Astrocyte (in vitro differentiated cells and primary cell): Measurements from ENCODE around the gene FGGY. TPM values are rescaled to one million over a fixed set of nuclear protein-coding genes. Genes with fewer than 3 reads are reported as not detected.

ENCODE experiments used
- DNase-seq: peaks from one replicate; pipeline ENCODE4 v3.0.0-alpha.2; 2010; ENCODE audit warnings: low read depth
- FAIRE-seq: peaks from 2 replicates; lab custom pipeline; 2011; peaks lifted over from hg19 to GRCh38; lab: Jason Lieb, UNC
- H2AFZ ChIP-seq: 2 replicates; pipeline ENCODE4 v1.6.0; 2012; ENCODE audit warnings: low read depth, low read length, inconsistent platforms
- H3K27ac ChIP-seq: 2 replicates; pipeline ENCODE4 v1.5.1; 2011; ENCODE audit warnings: low read depth, low read length, inconsistent platforms
- H3K27me3 ChIP-seq: 2 replicates; pipeline ENCODE4 v1.6.0; 2011; ENCODE audit warnings: low read length, inconsistent platforms; ENCODE audit not compliant: insufficient read depth
- H3K36me3 ChIP-seq: 2 replicates; pipeline ENCODE4 v1.5.1; 2011; ENCODE audit warnings: low read length, inconsistent platforms; ENCODE audit not compliant: insufficient read depth
- H3K4me1 ChIP-seq: 2 replicates; pipeline ENCODE4 v1.5.1; 2011; ENCODE audit warnings: low read length, inconsistent platforms; ENCODE audit not compliant: insufficient read depth
- H3K4me2 ChIP-seq: 2 replicates; pipeline ENCODE4 v1.6.0; 2012; ENCODE audit warnings: low read length, inconsistent platforms
- H3K4me3 ChIP-seq: 2 replicates; pipeline ENCODE4 v1.5.1; 2011; ENCODE audit warnings: low read depth, mild to moderate bottlenecking, low read length, inconsistent platforms; ENCODE audit not compliant: insufficient read depth
- H3K79me2 ChIP-seq: 2 replicates; pipeline ENCODE4 v1.6.0; 2012; ENCODE audit warnings: mild to moderate bottlenecking, low read length, inconsistent platforms; ENCODE audit not compliant: insufficient read depth
- H3K9ac ChIP-seq: 2 replicates; pipeline ENCODE4 v1.6.0; 2012; ENCODE audit warnings: mild to moderate bottlenecking, low read length, inconsistent platforms
- H3K9me3 ChIP-seq: 2 replicates; pipeline ENCODE4 v1.5.1; 2012; ENCODE audit warnings: low read depth, mild to moderate bottlenecking, low read length, inconsistent platforms; ENCODE audit not compliant: insufficient read depth
- H4K20me1 ChIP-seq: 2 replicates; pipeline ENCODE4 v1.6.0; 2012; ENCODE audit warnings: low read length, inconsistent platforms; ENCODE audit not compliant: insufficient read depth
- H3K27ac Mint-ChIP-seq: one replicate; pipeline ENCODE4 v1.8.0; 2021; ENCODE audit warnings: mild to moderate bottlenecking, mixed read lengths; ENCODE audit not compliant: unreplicated experiment
- H3K27me3 Mint-ChIP-seq: one replicate; pipeline ENCODE4 v1.8.0; 2021; ENCODE audit warnings: low read depth, mixed read lengths; ENCODE audit not compliant: unreplicated experiment
- H3K36me3 Mint-ChIP-seq: one replicate; pipeline ENCODE4 v1.8.0; 2021; ENCODE audit warnings: low read depth, mixed read lengths; ENCODE audit not compliant: unreplicated experiment
- H3K4me1 Mint-ChIP-seq: one replicate; pipeline ENCODE4 v1.8.0; 2021; ENCODE audit warnings: low read depth, mixed read lengths; ENCODE audit not compliant: unreplicated experiment
- H3K4me3 Mint-ChIP-seq: one replicate; pipeline ENCODE4 v1.8.0; 2021; ENCODE audit warnings: mild to moderate bottlenecking, moderate library complexity, mixed read lengths; ENCODE audit not compliant: unreplicated experiment
- H3K9me3 Mint-ChIP-seq: one replicate; pipeline ENCODE4 v1.8.0; 2021; ENCODE audit warnings: mild to moderate bottlenecking, mixed read lengths; ENCODE audit not compliant: unreplicated experiment
- EZH2 ChIP-seq: IDR thresholded peaks from 2 replicates; pipeline ENCODE4 v1.6.1; 2012; ENCODE audit warnings: mild to moderate bottlenecking, low read length, inconsistent platforms; ENCODE audit not compliant: insufficient read depth
- total RNA-seq: library from RNA; stranded (reverse); gene quantifications from 2 replicates; pipeline ENCODE4 v1.2.1, GENCODE V29; 2021
- TF ChIP-seq, protein P1 (sequence below): IDR thresholded peaks from 2 replicates; pipeline ENCODE4 v1.5.1; 2011; ENCODE audit warnings: low read depth, mild to moderate bottlenecking, inconsistent platforms, low read length, moderate library complexity; ENCODE audit not compliant: insufficient read depth

Gene FGGY
- total RNA-seq, 1 donor from 2014 or later: 6.8 TPM

DNA sequence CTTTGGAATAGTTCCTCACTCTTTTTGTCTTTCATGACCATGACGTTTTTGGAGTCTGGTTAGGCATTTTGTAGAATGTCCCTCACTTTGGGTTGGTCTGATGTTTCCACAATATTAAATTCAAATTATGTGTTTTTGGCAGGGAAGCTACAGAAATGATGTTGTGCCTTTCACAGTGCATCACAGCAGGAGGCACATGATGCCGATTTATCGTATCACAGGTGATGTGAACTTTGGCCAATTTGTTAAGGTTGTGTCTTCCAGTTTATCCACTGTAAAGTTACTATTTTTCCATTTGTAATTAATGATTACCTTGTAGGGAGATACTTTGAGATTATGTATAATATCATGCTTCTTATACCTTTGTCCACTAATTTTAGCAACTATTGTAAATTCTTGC, 114.3 kb downstream of the FGGY start:
- Histone ChIP-seq H3K4me1 (no peaks in the 10 kb centered on the region), H3K36me3 (no peaks in the 10 kb centered on the region), H3K9ac (no peak overlapping the region), H3K27me3 (no peaks in the 10 kb centered on the region), H2AFZ (no peak overlapping the region), H3K4me2 (no peak overlapping the region), H4K20me1 (no peaks in the 10 kb centered on the region), H3K79me2 (no peaks in the 10 kb centered on the region), H3K27ac (no peak overlapping the region), H3K4me3 (no peak overlapping the region), H3K9me3 (no peaks in the 10 kb centered on the region)
- Mint-ChIP-seq H3K4me1 (peaks cover 21% of the 10 kb centered on the region), H3K27me3 (no peaks in the 10 kb centered on the region), H3K9me3 (peaks cover 6% of the 10 kb centered on the region), H3K4me3 (no peak overlapping the region), H3K36me3 (peaks cover 2% of the 10 kb centered on the region), H3K27ac (no peak overlapping the region)
- FAIRE-seq (peak; percentile 32), DNase-seq (no peak)
- no peak for TF ChIP-seq EZH2
- TF ChIP-seq, protein P1, sequence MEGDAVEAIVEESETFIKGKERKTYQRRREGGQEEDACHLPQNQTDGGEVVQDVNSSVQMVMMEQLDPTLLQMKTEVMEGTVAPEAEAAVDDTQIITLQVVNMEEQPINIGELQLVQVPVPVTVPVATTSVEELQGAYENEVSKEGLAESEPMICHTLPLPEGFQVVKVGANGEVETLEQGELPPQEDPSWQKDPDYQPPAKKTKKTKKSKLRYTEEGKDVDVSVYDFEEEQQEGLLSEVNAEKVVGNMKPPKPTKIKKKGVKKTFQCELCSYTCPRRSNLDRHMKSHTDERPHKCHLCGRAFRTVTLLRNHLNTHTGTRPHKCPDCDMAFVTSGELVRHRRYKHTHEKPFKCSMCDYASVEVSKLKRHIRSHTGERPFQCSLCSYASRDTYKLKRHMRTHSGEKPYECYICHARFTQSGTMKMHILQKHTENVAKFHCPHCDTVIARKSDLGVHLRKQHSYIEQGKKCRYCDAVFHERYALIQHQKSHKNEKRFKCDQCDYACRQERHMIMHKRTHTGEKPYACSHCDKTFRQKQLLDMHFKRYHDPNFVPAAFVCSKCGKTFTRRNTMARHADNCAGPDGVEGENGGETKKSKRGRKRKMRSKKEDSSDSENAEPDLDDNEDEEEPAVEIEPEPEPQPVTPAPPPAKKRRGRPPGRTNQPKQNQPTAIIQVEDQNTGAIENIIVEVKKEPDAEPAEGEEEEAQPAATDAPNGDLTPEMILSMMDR: no peak

- no peaks in the 10 kb centered on the region for H3K79me2 ChIP-seq
- no peaks in the 10 kb centered on the region for H3K36me3 ChIP-seq
- H2AFZ ChIP-seq: no peak overlapping the region
- no peaks in the 10 kb centered on the region for H3K27me3 ChIP-seq
- Mint-ChIP-seq H3K36me3 (peaks cover 2% of the 10 kb centered on the region), H3K9me3 (peaks cover 8% of the 10 kb centered on the region), H3K27me3 (no peaks in the 10 kb centered on the region), H3K4me3 (no peak overlapping the region), H3K27ac (no peak overlapping the region), H3K4me1 (peaks cover 28% of the 10 kb centered on the region)
- DNase-seq (no peak), FAIRE-seq (no peak)
- TF ChIP-seq, protein P1: no peak
- TF ChIP-seq EZH2: no peak
- no peaks in the 10 kb centered on the region for H4K20me1 ChIP-seq
- H3K27ac ChIP-seq: no peak overlapping the region
- H3K4me1 ChIP-seq: no peaks in the 10 kb centered on the region
- H3K4me2 ChIP-seq: no peak overlapping the region
- no peaks in the 10 kb centered on the region for H3K9me3 ChIP-seq
- H3K9ac ChIP-seq: no peak overlapping the region
- no peak overlapping the region for H3K4me3 ChIP-seq
These were observed 115.9 kb downstream of the FGGY start for GRCh38 chr1:59412718-59413326.

- H3K4me1 Mint-ChIP-seq: peaks cover 32% of the 10 kb centered on the region
- no peaks in the 10 kb centered on the region for H3K27me3 Mint-ChIP-seq
These were observed 116.4 kb downstream of the FGGY start for GRCh38 chr1:59413327-59413720.

More at GRCh38 chr1:59413327-59413720, 116.4 kb downstream of the FGGY start:
- no peak for FAIRE-seq
- H3K79me2 ChIP-seq: no peaks in the 10 kb centered on the region
- H2AFZ ChIP-seq: no peak overlapping the region
- no peak overlapping the region for H3K4me3 ChIP-seq
- peak; percentile 9 for DNase-seq
- Mint-ChIP-seq H3K4me3 (no peak overlapping the region), H3K9me3 (peaks cover 8% of the 10 kb centered on the region), H3K36me3 (peaks cover 2% of the 10 kb centered on the region), H3K27ac (no peak overlapping the region)
- no peak overlapping the region for H3K9ac ChIP-seq
- H3K27ac ChIP-seq: no peak overlapping the region
- H3K36me3 ChIP-seq: no peaks in the 10 kb centered on the region
- H4K20me1 ChIP-seq: no peaks in the 10 kb centered on the region
- H3K4me2 ChIP-seq: no peak overlapping the region
- H3K27me3 ChIP-seq: no peaks in the 10 kb centered on the region
- TF ChIP-seq EZH2: no peak
- TF ChIP-seq, protein P1: no peak
- no peaks in the 10 kb centered on the region for H3K9me3 ChIP-seq
- H3K4me1 ChIP-seq: no peaks in the 10 kb centered on the region
